T1000 (cell line): ENCODE measurements around the gene CNEP1R1.

Experiments
- DNase-seq: peaks from one replicate; lab custom pipeline; 2025; ENCODE audit warnings: mixed read lengths; lab: John Stamatoyannopoulos, UW

Gene CNEP1R1

GRCh38 chr16:50017553-50017952 is 7.5 kb upstream of the CNEP1R1 start:
- no peak for DNase-seq

GRCh38 chr16:50021544-50021943 is 3.5 kb upstream of the CNEP1R1 start:
- no peak for DNase-seq

- DNase-seq: no peak
These were observed 1.4 kb upstream of the CNEP1R1 start for GRCh38 chr16:50023641-50024040.

- no peak for DNase-seq
These were observed 818 bp upstream of the CNEP1R1 start for GRCh38 chr16:50024207-50024606.

GRCh38 chr16:50025537-50025931 is 509 bp downstream of the CNEP1R1 start:
- DNase-seq: no peak

GRCh38 chr16:50027829-50028228 is 2.8 kb downstream of the CNEP1R1 start:
- no peak for DNase-seq

- no peak for DNase-seq
These were observed 10.5 kb downstream of the CNEP1R1 start for GRCh38 chr16:50035468-50035992.

GRCh38 chr16:50036426-50036825 is 11.4 kb downstream of the CNEP1R1 start:
- no peak for DNase-seq

GRCh38 chr16:50037662-50038220 is 12.7 kb downstream of the CNEP1R1 start:
- no peak for DNase-seq

GRCh38 chr16:50038286-50038685 is 13.3 kb downstream of the CNEP1R1 start:
- no peak for DNase-seq

GRCh38 chr16:50038756-50039529 is 13.9 kb downstream of the CNEP1R1 start:
- no peak for DNase-seq

- no peak for DNase-seq
These were observed 15.0 kb downstream of the CNEP1R1 start for GRCh38 chr16:50040018-50040417.

- DNase-seq: no peak
These were observed 15.7 kb downstream of the CNEP1R1 start for GRCh38 chr16:50040710-50041109.

GRCh38 chr16:50043358-50043757 is 18.3 kb downstream of the CNEP1R1 start:
- DNase-seq: no peak

GRCh38 chr16:50045412-50045811 is 20.4 kb downstream of the CNEP1R1 start:
- DNase-seq: no peak

- no peak for DNase-seq
These were observed 21.8 kb downstream of the CNEP1R1 start for GRCh38 chr16:50046853-50047252.

GRCh38 chr16:50047864-50048263 is 22.8 kb downstream of the CNEP1R1 start:
- DNase-seq: no peak

GRCh38 chr16:50050802-50051201 is 25.8 kb downstream of the CNEP1R1 start:
- DNase-seq: no peak

- no peak for DNase-seq
These were observed 31.2 kb downstream of the CNEP1R1 start for GRCh38 chr16:50056226-50056625.

- DNase-seq: no peak
These were observed 33.2 kb downstream of the CNEP1R1 start for GRCh38 chr16:50058091-50058771.

- no peak for DNase-seq
These were observed 34.1 kb downstream of the CNEP1R1 start for GRCh38 chr16:50059111-50059510.

- no peak for DNase-seq
These were observed 34.6 kb downstream of the CNEP1R1 start for GRCh38 chr16:50059669-50060068.

GRCh38 chr16:50061326-50061725 is 36.3 kb downstream of the CNEP1R1 start:
- DNase-seq: no peak
